ENCODE data around the gene ZNF599. TPM values are rescaled to one million over a fixed set of nuclear protein-coding genes. Genes with fewer than 3 reads are reported as not detected.

The ZNF599 gene
- total and polyA plus RNA-seq, 2 donors (not counting 1 experiment from before 2014, with no cell fraction given) = 6.0 to 7.6 TPM

DNA sequence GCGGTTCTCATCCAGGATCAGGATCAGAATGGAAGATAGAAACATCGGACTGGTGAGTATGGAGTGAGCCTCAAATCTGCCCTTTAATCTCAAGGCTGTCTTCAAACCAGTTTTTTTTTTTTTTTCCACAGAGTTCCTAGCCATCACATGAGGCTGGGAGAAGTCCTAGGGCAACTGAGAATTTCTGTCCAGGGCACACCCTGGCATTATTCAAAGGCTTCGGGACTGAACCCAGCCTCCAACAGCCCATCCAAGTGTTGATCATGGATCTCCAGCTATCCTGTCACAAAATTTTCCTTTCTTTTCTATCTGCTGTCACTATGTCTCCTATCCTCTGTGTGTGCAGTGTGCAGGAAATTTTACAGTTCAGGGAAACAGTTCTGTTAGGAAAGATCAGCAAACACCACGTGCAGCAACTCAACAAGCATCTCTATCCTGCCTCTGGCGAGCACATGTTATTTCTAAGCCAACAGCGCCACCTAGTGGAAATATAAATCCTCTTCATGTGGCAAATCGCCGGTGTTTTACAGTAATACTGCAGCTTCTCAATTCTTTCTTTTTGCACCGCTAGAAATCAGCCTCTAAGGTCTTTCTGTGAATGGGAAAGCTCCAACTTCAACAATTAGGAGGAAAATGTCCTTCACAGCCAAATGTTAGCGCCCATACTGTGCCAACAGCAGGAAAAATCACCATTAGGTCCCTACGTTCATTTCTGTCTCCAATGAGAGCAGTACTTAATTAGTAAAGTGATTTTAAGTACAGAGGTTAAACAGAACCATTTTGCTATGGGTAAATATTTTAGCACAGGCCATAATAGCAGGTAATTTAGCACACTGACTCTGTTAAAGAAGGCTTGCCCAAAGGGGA is 60.4 kb downstream of the ZNF599 start:
- H3K9ac ChIP-seq (ENCODE audit: low read length) = no peak overlapping the region
- no peak overlapping the region for H3K4me2 ChIP-seq (replicated peaks; ENCODE audit: low read depth, low read length, poor library complexity, severe bottlenecking)
- no peaks in the 10 kb centered on the region for H3K36me3 ChIP-seq (replicated peaks in 1 of 2; ENCODE audit: control extremely low read depth in 1 of 2, control insufficient read depth in 1 of 2, extremely low read depth in 1 of 2, insufficient read depth in 2 of 2, low read length in 1 of 2)
- peaks cover 0 to 12% (median 2%) of the 10 kb centered on the region in 4 experiments for H3K27me3 ChIP-seq (replicated peaks in 1 of 4; ENCODE audit: control extremely low read depth in 1 of 4, control insufficient read depth in 3 of 4, insufficient read depth in 4 of 4, low read length in 3 of 4)
- no peak for TF ChIP-seq EZH2 (IDR thresholded peaks at IDR 0.05; ENCODE audit: borderline replicate concordance, insufficient read depth, low read depth, low read length, poor library complexity, severe bottlenecking)
- TF ChIP-seq, protein P1, sequence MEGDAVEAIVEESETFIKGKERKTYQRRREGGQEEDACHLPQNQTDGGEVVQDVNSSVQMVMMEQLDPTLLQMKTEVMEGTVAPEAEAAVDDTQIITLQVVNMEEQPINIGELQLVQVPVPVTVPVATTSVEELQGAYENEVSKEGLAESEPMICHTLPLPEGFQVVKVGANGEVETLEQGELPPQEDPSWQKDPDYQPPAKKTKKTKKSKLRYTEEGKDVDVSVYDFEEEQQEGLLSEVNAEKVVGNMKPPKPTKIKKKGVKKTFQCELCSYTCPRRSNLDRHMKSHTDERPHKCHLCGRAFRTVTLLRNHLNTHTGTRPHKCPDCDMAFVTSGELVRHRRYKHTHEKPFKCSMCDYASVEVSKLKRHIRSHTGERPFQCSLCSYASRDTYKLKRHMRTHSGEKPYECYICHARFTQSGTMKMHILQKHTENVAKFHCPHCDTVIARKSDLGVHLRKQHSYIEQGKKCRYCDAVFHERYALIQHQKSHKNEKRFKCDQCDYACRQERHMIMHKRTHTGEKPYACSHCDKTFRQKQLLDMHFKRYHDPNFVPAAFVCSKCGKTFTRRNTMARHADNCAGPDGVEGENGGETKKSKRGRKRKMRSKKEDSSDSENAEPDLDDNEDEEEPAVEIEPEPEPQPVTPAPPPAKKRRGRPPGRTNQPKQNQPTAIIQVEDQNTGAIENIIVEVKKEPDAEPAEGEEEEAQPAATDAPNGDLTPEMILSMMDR (IDR thresholded peaks at IDR 0.05) = peak; percentile 80
- Mint-ChIP-seq H3K27ac (no peak overlapping the region), H3K9me3 (ENCODE audit: insufficient read depth) (peaks cover 9% of the 10 kb centered on the region), H3K4me3 (no peak overlapping the region), H3K27me3 (peaks cover 30% of the 10 kb centered on the region), H3K4me1 (no peaks in the 10 kb centered on the region)
- ChIA-PET CTCF (interaction anchor here (0.6 to 9.1 kb wide), 16 partner anchors 9 to 1297 kb away, joined by 3 to 111 read pairs (median 4); partner anchors contain the start of gene ZNF302), POLR2A (interaction anchor here (0.6 kb wide), 1 partner anchor 1340 kb away, joined by 7 read pairs; no protein-coding TSS in a partner anchor)
- peak overlapping the region; percentile 2 for H2AFZ ChIP-seq (ENCODE audit: insufficient read depth, low read depth, low read length, poor library complexity, severe bottlenecking)
- DNase-seq = peak; percentile 83
- no peaks in the 10 kb centered on the region for H3K79me2 ChIP-seq (ENCODE audit: control insufficient read depth, insufficient read depth, low read length)
- no peaks in the 10 kb centered on the region for H3K4me1 ChIP-seq (ENCODE audit: control insufficient read depth in 2 of 2, insufficient read depth in 2 of 2, low read length in 2 of 2)
- no peak overlapping the region for H3K27ac ChIP-seq (ENCODE audit: low read length in 2 of 2)
- no peak overlapping the region for H3K4me3 ChIP-seq (ENCODE audit: control extremely low read depth in 1 of 5, extremely low read depth in 1 of 5, insufficient read depth in 1 of 5, low read depth in 2 of 5, low read length in 4 of 5)
- no peaks in the 10 kb centered on the region for H4K20me1 ChIP-seq (ENCODE audit: control insufficient read depth, insufficient read depth, low read length, poor library complexity, severe bottlenecking)
- intact Hi-C loops (cut with micrococcal nuclease) = loop anchor here (1.0 to 10.0 kb wide), 3 partner anchors 36 to 1478 kb away; partner anchors contain the start of genes SCGB2B2 and ZNF302
- ATAC-seq (ENCODE audit: low read depth) = peak; percentile 56
- H3K9me3 ChIP-seq (ENCODE audit: control extremely low read depth in 1 of 3, control insufficient read depth in 2 of 3, insufficient read depth in 1 of 3, low read length in 2 of 3) = peaks cover 2 to 17% (median 6%) of the 10 kb centered on the region in 3 donors
- WGBS (ENCODE audit: insufficient coverage) = 44% methylated on average over 9 of the region's 11 CpGs

- Histone ChIP-seq H3K79me2 (ENCODE audit: control insufficient read depth, insufficient read depth, low read length) (no peaks in the 10 kb centered on the region), H3K4me3 (ENCODE audit: control extremely low read depth in 1 of 5, extremely low read depth in 1 of 5, insufficient read depth in 1 of 5, low read depth in 2 of 5, low read length in 4 of 5) (no peak overlapping the region), H3K27me3 (replicated peaks in 1 of 4; ENCODE audit: control extremely low read depth in 1 of 4, control insufficient read depth in 3 of 4, insufficient read depth in 4 of 4, low read length in 3 of 4) (peaks cover 0 to 12% (median 4%) of the 10 kb centered on the region in 4 experiments), H4K20me1 (ENCODE audit: control insufficient read depth, insufficient read depth, low read length, poor library complexity, severe bottlenecking) (no peaks in the 10 kb centered on the region), H3K9me3 (ENCODE audit: control extremely low read depth in 1 of 3, control insufficient read depth in 2 of 3, insufficient read depth in 1 of 3, low read length in 2 of 3) (peaks cover 2 to 18% (median 8%) of the 10 kb centered on the region in 3 donors), H2AFZ (ENCODE audit: insufficient read depth, low read depth, low read length, poor library complexity, severe bottlenecking) (no peak overlapping the region), H3K36me3 (replicated peaks in 1 of 2; ENCODE audit: control extremely low read depth in 1 of 2, control insufficient read depth in 1 of 2, extremely low read depth in 1 of 2, insufficient read depth in 2 of 2, low read length in 1 of 2) (no peaks in the 10 kb centered on the region), H3K9ac (ENCODE audit: low read length) (no peak overlapping the region), H3K4me1 (ENCODE audit: control insufficient read depth in 2 of 2, insufficient read depth in 2 of 2, low read length in 2 of 2) (no peaks in the 10 kb centered on the region), H3K27ac (ENCODE audit: low read length in 2 of 2) (no peak overlapping the region), H3K4me2 (replicated peaks; ENCODE audit: low read depth, low read length, poor library complexity, severe bottlenecking) (no peak overlapping the region)
- ATAC-seq (ENCODE audit: low read depth) = no peak
- H3K27ac Mint-ChIP-seq = no peak overlapping the region
- intact Hi-C loops (cut with micrococcal nuclease) = loop anchor here (1.0 to 10.0 kb wide), 3 partner anchors 35 to 1477 kb away; partner anchors contain the start of genes SCGB2B2 and ZNF302
- H3K9me3 Mint-ChIP-seq (ENCODE audit: insufficient read depth) = peaks cover 9% of the 10 kb centered on the region
- DNase-seq = no peak
- TF ChIP-seq EZH2 (IDR thresholded peaks at IDR 0.05; ENCODE audit: borderline replicate concordance, insufficient read depth, low read depth, low read length, poor library complexity, severe bottlenecking) = no peak
- TF ChIP-seq, protein P1 (IDR thresholded peaks at IDR 0.05) = no peak
- CTCF ChIA-PET = interaction anchor here (0.9 to 9.1 kb wide), 11 partner anchors 10 to 934 kb away, joined by 3 to 111 read pairs (median 4); no protein-coding TSS in a partner anchor
- WGBS (ENCODE audit: insufficient coverage) = 65% methylated on average over 4 of the region's 6 CpGs
- POLR2A ChIA-PET = no interaction called here
- no peaks in the 10 kb centered on the region for H3K4me1 Mint-ChIP-seq
- H3K27me3 Mint-ChIP-seq = peaks cover 29% of the 10 kb centered on the region
- no peak overlapping the region for H3K4me3 Mint-ChIP-seq
These were observed 61.1 kb downstream of the ZNF599 start for GRCh38 chr19:34711890-34712289.
